C4-2B (cell line): ENCODE measurements around the gene TULP4.

Experiments
- CTCF ChIP-seq: fragments of 450-650 bp; conservative IDR thresholded peaks from 2 replicates; pipeline ENCODE4 v1.5.1; 2017; ENCODE audit warnings: mild to moderate bottlenecking
- ZFX ChIP-seq: fragments of 450-650 bp; IDR thresholded peaks from 2 replicates; pipeline ENCODE4 v1.6.1; 2017

GRCh38 chr6:158507174-158507573, 194.9 kb downstream of the TULP4 start:
- TF ChIP-seq CTCF (no peak), ZFX (no peak)
